GF-D8 (cell line): ENCODE measurements around the gene TPRX1.
"Not testable (repeated sequence)": the region's sequence is repeated elsewhere in the genome, so short reads cannot be mapped to it uniquely, and the experiment has no call there.

Experiments used
- DNase-seq: peaks from one replicate; lab custom pipeline; 2025; lab: John Stamatoyannopoulos, UW

The TPRX1 gene

DNA sequence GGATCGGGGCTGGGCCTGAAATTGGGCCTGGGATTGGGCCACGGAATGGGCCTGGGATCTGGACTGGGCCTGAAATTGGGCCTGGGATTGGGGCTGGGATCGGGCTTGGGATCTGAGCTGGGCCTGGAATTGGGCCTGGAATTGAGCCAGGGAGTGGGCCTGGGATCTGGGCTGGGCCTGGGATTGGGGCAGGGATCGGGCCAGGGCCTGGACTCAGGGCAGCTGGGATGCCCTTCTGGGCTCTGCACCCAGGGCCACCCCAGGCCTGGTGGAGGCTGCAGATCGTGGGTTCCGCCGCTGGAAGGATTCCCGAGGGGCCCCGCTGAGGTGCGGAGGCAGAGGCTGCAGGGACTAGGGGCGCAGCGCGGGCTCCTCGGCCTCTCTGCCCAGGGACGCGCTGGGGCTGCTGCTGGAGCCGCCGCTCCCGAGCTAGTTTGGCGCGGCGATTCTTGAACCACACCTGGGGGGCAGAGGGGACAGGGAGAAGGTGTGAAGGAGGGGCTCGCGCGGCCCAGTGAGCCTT is 1.8 kb downstream of the TPRX1 start:
- no peak for DNase-seq

DNA sequence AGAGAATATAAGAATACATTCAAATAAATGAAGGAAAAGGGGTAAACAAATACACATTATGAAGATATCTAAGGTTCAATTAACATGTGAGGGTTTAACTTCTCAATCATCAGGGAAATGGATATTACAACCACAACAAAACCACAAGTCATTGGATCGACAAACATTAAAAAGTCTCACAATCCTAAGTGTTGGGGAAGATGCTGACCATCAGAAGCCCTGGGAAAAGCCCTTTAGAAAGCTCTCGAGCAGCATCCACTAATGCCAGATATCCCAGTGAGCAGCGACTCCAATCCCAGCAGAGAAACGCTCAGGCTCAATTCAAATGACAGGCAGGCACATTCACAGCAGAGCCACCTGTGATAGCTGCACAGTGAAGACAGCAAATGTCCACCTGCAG is 3.1 kb downstream of the TPRX1 start:
- no peak for DNase-seq

DNA sequence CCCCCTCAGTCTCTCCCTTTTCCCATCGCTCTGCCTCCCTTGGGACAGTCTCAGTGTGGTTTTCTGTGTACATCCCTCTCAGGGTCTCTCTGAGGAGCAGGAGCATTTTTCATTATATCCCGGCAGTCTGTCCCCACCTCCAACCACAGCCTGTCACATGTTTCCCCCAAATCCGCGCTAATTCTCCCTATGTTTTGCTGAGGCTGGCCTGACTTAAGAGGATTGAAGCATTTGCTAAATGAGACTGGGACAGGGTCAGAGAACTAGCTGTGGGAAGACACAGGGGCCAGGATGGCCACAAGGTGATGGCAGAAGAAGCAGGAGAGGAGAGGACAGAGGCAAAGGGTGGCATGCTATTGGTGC is 5.5 kb downstream of the TPRX1 start:
- no peak for DNase-seq

DNA sequence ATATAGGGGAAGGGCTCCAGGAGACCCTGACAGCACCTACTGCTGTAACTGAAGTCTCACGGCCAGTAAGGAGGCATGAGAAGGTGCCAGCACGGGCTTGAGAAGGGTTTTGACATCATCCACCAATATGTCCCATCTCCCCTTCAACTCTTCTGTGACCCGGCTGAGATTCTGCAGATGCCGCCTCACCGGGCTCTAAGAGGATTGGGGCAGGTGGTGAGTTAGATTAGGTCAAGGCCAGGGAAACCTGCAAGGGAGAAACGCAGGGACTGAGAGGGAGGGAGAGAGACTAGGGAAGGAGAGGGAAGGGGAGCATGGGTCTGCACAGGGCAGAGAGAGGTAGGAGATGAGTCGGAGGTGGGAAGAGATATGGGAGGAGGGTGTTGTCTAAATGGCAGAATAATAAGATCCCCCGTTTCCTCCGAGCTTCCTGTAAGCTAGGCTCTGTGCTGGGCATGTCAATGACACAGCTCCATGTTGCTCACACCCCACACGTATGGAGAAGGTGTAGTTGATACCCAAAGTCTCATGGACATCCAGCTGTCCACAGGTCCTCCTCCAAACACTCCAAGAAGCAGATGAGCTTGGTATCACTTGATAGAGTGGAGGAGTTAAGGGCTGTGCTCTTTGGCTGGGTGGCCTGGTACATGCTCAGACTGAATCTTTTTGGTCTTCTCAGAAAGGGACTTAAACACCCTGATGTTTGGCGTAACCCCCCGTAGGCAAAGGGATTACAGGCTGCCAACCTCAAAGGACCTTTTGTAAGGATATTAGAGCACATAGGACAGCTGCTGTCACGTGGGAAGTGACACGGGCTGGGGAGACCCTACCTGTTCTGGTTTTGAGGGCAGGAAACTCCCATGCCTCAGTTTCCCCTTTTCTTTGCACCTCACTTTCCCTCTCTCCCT is 6.1 kb downstream of the TPRX1 start:
- no peak for DNase-seq

DNA sequence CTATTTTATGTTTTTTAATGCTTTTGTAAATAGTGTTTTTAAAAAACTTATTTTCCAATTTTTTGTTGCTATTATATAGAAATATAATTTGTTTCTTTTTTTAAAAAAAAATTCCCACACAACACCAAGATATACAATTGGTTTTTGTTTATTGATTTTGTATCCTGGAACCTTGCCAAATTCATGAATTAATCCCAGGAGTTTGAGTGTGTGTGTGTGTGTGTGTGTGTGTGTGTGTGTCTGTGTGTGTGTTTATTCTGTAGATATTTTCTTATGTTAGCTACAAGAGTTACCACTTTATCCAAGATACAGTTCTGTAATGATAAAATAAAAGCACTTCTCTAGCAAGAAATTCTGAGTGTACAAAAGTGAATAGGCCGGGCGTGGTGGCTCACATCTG is 7.6 kb downstream of the TPRX1 start:
- no peak for DNase-seq

DNA sequence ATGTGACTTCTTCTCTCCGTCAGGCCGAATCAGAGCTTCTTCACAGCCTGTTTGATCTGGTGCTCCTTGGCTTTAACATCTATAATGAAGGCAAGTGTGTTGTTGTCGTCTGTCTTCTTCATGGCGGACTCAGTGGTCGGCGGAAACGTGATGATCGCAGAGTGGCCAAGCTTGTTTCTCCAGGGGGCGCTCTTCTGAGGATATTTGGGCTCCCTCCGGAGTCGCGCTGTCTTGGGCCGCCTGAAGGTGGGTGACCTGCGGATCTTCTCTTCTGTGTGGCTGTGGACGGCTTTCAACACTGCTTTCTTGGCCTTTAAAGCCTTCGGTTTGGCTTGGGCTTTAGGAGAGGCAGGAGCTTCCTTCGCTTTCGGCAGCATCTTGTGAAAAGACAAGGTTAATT is 9.8 kb downstream of the TPRX1 start:
- no peak for DNase-seq

DNA sequence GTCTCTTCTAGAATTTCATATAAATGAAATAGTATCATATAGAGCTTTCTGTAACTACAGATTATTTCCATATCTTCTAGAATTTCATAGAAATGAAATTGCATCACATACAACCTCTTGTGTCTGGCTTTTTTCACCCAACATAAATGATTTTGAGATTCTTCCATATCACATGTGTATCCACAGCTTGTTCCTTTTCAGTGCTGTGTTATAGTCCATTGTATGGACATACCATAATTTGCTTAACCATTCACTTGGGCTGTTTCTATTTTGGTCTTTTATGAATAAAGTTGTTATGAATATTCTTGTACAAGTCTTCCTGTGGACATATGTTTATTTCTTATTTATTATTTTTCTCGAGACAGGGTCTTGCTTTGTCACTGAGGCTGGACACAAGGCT is 11.7 kb downstream of the TPRX1 start:
- DNase-seq, result no peak

DNA sequence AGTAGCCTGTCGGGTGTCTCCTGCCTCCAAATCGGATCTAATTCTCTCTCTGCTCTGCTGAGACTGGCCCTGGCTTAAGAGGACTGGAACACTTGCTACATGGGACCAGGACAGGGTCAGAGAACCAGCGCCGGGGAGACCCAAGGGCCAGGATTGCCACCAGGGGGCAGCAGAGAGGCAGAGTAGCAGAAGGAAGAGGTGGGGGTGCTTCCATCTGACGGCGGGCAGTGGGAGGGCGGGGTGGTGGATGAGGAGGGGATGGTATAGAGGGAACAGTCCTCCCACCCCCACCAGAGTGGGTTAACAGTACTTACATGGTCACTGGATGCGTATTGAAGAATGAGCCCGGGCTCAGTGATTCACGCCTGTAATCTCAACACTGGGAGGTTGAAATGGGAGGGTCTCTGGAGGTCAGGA is 13.9 kb downstream of the TPRX1 start:
- no peak for DNase-seq

DNA sequence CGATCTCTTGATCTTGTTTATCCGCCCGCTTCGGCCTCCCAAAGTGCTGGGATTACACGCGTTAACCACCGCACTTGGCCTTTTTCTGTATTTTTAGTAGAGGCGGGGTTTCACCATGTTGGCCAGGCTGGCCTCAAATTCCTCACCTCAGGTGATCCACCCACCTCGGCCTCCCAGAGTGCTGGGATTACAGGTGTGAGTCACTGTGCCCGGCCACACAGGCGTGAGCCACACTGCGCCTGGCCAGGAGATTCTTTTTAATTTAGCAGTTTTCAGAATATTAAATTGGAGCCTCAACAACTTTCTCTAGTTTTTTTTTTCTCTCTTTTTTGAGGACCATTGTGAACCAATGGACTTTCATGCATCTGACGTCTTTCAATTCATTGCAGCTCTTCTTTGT is 14.5 kb downstream of the TPRX1 start:
- not testable (repeated sequence) for DNase-seq

DNA sequence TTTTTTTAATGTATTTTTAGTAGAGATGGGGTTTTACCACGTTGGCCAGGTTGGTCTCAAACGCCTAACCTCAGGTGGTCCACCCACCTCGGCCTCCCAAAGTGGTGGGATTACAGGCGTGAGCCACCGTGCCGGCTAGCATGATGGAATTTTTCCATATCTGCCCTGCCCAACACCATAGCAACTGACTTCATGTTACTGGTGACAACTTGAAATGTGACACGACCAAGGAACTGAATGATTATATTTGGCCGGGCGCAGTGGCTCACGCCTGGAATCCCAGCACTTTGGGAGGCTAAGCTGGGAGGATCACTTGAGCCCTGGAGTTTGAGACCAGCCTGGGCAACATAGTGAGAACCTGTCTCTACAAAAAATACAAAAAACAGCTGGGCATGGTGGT is 17.0 kb downstream of the TPRX1 start:
- not testable (repeated sequence) for DNase-seq

DNA sequence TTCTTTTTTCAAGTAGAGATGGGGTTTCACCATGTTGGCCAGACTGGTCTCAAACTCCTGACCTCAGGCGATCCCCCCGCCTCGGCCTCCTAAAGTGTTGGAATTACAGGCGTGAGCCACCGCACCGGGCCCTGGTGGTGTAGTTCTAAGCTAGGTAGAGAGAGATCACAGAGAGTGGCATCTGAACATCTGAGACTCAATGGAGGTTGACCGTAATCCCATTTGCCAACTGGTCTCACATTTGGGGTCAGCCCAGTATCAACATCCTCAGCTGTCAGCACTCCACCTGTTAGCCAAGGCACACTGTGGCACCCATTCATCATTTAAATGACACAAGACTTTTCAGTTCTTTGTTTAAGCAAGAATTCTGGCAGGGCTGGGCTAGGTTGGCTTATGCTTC is 17.8 kb downstream of the TPRX1 start:
- DNase-seq, result no peak

DNA sequence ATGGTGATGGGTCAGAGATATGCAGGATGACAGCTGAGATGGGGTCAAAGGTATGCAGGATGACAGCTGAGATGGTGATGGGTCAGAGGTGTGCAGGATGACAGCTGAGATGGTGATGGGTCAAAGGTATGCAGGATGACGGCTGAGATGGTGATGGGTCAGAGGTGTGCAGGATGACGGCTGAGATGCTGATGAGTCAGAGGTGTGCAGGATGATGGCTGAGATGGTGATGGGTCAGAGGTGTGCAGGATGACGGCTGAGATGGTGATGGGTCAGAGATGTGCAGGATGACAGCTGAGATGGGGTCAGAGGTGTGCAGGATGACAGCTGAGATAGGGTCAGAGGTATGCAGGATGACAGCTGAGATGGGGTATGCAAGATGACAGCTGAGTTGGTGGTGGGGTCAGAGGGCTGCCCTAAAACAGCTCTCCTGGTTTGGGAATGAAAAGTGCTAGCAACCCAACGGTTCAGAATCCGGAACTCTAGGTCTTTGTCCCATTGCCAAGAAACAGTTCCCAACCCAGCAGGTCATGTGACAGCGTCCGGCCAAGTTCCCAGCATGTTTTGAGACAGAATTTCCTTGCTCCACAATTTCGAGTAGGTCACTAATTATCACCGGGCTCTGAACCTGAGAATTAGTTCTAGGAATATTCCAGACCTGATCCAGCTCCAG is 22.6 kb downstream of the TPRX1 start:
- DNase-seq, result no peak

DNA sequence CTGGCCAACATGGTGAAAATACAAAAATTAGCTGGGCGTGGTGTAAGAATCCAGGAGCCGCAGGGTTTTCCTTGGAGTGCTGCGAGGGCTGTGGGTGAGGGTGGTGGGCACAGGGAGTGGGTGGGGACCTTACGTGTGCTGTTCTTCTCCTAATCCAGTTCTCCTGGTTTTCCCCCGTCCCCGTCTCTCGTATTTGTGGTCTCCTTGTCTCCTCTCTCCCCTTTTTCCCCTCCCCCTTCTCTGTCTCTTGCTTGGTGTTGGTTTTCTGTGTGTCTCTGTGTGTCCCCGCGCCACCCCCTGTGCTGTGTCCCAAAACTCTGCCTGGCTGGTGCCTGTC is 24.2 kb downstream of the TPRX1 start:
- DNase-seq, result no peak

DNA sequence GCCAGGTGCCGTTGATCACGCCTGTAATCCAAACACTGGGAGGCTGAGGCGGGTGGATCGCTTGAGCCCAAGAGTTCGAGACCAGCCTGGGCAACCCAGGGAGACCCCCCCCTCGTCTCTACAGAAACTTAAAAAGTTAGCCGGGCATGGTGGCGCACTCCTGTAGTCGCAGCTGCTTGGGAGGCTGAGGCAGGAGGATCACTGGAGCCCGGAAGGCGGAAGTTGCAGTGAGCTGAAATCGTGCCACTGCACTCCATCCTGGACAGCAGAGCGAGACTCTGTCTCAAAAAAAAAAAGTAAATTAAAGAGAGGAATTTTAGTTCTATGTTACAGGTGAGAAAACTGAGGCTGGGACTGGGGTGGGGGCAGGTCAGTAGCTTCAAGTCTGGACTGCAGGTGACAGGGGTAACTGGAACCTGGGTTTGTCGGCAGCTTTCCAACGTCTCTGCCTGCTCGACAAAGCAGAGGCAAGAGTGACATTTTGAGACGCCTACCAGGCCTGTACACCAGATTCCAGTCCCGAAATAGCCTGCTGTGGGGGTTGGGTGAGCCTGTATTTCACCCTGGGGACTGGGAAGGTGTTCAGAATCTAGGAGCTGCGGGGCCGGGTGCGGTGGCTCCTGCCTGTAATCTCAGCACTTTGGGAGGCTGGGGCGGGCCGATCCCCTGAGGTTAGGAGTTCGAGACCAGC is 24.7 kb downstream of the TPRX1 start:
- no peak for DNase-seq

DNA sequence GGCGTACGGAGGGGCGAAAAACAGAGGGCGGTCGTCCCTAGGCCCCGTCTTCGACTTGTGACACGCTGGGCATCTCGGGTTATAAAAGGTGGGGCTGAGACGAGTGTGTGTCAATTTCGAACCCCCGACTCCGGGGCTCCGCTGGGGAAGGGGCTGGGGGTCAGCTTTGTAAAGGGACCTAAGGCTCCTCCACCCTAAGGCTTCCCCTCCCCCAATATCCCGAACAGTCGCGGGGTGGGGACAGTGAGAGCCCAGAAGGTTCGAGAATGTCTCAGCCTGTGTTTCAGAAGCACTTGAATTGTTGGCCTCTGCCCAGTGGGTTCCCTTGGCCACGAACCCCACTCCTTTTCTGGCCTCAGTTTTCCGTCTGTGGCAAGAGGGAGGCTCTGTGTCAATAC is 25.4 kb downstream of the TPRX1 start:
- no peak for DNase-seq

DNA sequence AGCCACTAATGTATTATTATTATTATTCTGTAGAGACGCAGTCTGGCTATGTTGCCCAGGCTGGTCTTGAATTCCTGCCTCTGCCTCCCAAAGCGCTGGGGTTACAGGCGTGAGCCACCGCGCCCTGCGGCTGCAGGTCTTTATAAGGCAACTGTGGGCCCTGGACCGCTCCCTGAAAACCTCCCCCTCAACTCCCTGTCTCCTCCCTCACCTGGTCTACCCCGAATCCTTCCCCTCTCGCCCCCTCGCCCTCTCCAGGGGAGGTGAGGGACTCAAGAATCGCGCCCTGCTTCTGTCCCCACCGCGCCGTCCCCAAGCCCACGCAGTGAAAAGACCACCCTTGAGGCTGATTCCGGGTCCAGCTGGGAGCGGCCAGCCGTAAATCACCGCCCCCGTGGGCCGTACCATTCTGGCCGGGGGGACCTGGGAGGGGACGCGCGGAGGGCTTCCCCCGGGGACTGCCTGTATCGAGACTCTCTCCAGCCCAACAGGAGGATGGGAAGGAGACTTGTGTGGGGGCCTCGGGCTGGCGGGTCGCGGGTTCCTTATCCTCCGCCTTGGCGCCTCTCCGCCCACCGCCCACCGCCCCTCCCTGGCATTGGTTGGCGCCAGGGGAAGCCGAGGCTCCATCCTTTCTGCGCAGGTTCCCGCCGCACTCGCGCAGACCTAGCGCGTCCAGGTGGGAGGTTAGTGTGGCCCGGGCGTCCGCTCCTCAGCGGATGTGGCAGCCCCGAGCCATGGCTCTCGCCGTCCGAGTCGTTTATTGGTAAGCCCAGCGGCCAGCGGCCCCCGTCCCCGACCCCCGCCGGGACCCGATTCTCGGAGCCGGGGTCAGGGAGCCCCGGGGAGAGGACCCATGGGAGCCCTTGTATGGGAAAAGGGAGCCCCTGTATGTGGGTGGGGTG is 26.1 kb downstream of the TPRX1 start, which contains the start of gene SELENOW:
SELENOW (plus strand) TSS at position 655 of the 905 bp plus-strand sequence; CDS start at position 738, 83 bp downstream.
- DNase-seq, result no peak

DNA sequence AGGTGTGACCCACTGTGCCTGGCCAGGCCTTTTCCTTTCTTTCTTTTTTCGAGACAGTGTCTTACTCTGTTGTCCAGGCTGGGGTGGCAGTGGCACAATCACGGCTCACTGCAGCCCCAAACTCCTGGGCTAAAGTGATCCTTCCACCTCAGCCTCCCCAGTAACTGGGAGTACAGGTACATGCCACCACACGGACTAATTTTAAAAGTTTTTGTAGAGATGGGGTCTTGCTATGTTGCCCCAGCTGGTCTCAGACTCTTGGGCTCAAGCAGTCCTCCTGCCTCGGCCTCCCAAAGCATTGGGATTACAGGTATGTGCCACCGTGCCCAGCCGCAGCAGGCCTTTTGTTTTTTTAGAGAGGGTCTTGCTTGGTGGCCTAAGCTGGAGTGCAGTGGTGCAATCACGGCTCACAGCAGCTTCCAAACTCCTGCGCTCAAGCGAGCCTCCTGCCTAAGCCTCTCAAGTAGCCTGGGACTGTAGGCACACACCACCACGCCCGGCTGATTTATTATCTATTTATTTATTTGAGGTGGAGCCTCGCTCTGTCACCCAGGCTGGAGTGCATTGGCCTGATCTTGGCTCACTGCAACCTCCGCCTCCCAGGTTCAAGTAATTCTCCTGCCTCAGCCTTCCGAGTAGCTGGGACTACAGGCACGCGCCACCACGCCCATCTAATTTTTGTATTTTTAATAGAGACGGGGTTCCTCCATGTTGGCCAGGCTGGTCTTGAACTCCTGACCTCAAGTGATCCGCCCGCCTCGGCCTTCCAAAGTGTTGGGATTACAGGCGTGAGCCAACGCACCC is 26.9 kb downstream of the TPRX1 start:
- DNase-seq, result not testable (repeated sequence)

DNA sequence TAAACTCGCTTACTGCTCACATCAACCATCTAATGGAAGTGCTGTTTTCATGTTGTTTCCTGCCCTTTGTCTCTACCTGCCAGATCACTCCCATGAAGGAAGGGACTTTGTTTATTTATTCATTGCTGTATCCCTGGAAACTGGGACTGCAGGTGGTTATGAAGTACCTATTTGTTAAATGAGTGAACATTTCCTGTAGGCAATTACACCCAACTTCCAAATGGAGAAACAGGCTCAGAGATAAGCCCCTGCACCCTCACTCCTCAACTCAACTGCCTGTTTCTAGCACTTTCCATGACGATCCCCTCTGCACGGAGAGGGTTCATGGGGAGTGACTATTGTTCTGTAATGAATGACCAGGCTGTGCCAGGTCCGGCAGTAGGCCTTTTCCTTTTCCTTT is 27.8 kb downstream of the TPRX1 start:
- DNase-seq, result no peak

DNA sequence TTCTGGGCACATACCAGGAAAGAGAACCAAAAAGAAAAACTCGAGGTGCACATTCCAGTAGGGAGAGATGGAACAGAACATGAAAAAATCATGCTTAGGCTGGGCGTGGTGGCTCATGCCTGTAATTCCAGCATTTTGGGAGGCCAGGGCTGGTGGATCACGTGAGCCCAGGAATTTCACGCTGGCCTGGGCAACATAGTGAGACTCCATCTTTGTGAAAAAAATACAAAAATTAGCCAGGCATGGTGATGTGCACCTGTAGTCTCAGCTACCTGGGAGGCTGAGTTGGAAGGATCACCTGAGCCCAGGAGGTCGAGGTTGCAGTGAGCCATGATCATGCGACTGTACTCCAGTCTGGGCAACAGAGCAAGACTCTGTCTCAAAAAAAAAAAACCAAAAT is 33.1 kb downstream of the TPRX1 start:
- not testable (repeated sequence) for DNase-seq

DNA sequence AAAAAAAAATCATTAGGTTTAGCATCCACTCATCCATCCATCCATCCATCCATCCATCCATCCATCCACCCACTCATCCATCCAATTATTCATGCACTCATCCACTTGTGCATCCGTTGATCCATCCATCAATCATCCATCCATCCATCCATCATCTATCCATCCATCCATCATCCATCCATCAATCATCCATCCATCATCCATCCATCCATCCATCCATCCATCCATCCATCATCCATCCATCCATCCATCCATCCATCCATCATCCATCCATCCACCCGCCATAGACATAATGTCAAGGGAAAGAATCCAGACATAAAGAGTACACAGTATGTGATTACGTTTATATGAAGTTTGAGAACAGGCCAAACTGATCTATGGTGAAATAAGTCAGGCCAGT is 34.8 kb downstream of the TPRX1 start:
- DNase-seq, result no peak

DNA sequence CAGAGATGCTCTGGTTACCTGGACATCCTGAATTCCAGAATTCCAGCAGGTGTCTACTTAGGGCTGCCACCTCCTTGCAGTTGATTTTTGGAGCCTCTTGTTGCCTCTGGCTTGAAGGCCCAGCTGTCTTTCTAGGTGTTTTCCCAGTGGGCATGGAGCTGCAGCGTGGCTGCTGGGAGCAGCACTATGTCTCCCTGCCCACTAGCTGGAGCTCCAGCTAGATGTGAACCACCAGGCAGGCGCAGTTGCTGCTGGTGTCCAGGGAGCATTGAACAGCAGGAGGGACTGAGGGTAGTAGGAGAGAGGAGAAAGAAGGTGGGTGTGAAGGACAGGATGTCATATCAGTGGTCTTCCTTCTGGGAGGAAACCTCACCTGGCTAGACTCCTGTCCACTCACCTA is 35.7 kb downstream of the TPRX1 start:
- no peak for DNase-seq
